H54 (cell line): ENCODE data around the gene LIN7C.

ENCODE experiments used
- DNase-seq: peaks from one replicate; pipeline ENCODE4 v3.0.0; 2011; ENCODE audit warnings: low spot score, mixed read lengths; ENCODE audit not compliant: insufficient read length
- FAIRE-seq: peaks from 3 replicates; lab custom pipeline; 2011; peaks lifted over from hg19 to GRCh38; lab: Jason Lieb, UNC
- POLR2A ChIP-seq: IDR thresholded peaks from 2 replicates; pipeline ENCODE4 v1.6.1; 2011; ENCODE audit warnings: low read depth, mild to moderate bottlenecking, low read length

The LIN7C gene

GRCh38 chr11:27497284-27497866 is 9.2 kb downstream of the LIN7C start:
- FAIRE-seq (peak; percentile 61), DNase-seq (no peak)
- TF ChIP-seq POLR2A, result no peak

GRCh38 chr11:27496461-27496860 is 10.1 kb downstream of the LIN7C start:
- DNase-seq (no peak), FAIRE-seq (no peak)
- no peak for TF ChIP-seq POLR2A

- no peak for DNase-seq
- FAIRE-seq, result no peak
- TF ChIP-seq POLR2A, result no peak
Observed at GRCh38 chr11:27495710-27496300, 10.8 kb downstream of the LIN7C start.

- FAIRE-seq (no peak), DNase-seq (no peak)
- no peak for TF ChIP-seq POLR2A
Observed at GRCh38 chr11:27489092-27489491, 17.5 kb downstream of the LIN7C start.

GRCh38 chr11:27487706-27488105 is 18.9 kb downstream of the LIN7C start:
- FAIRE-seq (no peak), DNase-seq (no peak)
- no peak for TF ChIP-seq POLR2A

GRCh38 chr11:27485930-27486773 is 20.4 kb downstream of the LIN7C start:
- no peak for FAIRE-seq
- no peak for TF ChIP-seq POLR2A
- no peak for DNase-seq

- no peak for FAIRE-seq
- no peak for TF ChIP-seq POLR2A
- DNase-seq, result no peak
Observed at GRCh38 chr11:27482793-27483192, 23.8 kb downstream of the LIN7C start.

- TF ChIP-seq POLR2A, result no peak
- no peak for FAIRE-seq
- DNase-seq, result no peak
Observed at GRCh38 chr11:27481992-27482391, 24.6 kb downstream of the LIN7C start.

- no peak for DNase-seq
- no peak for TF ChIP-seq POLR2A
- no peak for FAIRE-seq
Observed at GRCh38 chr11:27477831-27478230, 28.7 kb downstream of the LIN7C start.

GRCh38 chr11:27477243-27477642 is 29.3 kb downstream of the LIN7C start:
- no peak for TF ChIP-seq POLR2A
- DNase-seq (no peak), FAIRE-seq (no peak)

- no peak for DNase-seq
- no peak for FAIRE-seq
- TF ChIP-seq POLR2A, result no peak
Observed at GRCh38 chr11:27475622-27476021, 30.9 kb downstream of the LIN7C start.

- DNase-seq (no peak), FAIRE-seq (no peak)
- TF ChIP-seq POLR2A, result no peak
Observed at GRCh38 chr11:27473017-27473406, 33.6 kb downstream of the LIN7C start.

- FAIRE-seq (no peak), DNase-seq (peak; percentile 81)
- TF ChIP-seq POLR2A, result peak; percentile 72
Observed at GRCh38 chr11:27472398-27473016, 34.1 kb downstream of the LIN7C start, which contains the start of gene LGR4. TSS of gene LGR4 (minus strand) at chr11:27472790. CDS start at chr11:27472302, 488 bp downstream.
